SKM-1 (cell line): ENCODE data around the gene ACER1.
A peak's percentile ranks its signal among the peaks of the same experiment; 100 is the strongest.
"Not testable (repeated sequence)": the region's sequence is repeated elsewhere in the genome, so short reads cannot be mapped to it uniquely, and the experiment has no call there.

ENCODE experiments used
- DNase-seq: peaks from one replicate; lab custom pipeline; 2025; ENCODE audit not compliant: unreplicated experiment; lab: John Stamatoyannopoulos, UW

The ACER1 gene, protein sequence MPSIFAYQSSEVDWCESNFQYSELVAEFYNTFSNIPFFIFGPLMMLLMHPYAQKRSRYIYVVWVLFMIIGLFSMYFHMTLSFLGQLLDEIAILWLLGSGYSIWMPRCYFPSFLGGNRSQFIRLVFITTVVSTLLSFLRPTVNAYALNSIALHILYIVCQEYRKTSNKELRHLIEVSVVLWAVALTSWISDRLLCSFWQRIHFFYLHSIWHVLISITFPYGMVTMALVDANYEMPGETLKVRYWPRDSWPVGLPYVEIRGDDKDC

DNA sequence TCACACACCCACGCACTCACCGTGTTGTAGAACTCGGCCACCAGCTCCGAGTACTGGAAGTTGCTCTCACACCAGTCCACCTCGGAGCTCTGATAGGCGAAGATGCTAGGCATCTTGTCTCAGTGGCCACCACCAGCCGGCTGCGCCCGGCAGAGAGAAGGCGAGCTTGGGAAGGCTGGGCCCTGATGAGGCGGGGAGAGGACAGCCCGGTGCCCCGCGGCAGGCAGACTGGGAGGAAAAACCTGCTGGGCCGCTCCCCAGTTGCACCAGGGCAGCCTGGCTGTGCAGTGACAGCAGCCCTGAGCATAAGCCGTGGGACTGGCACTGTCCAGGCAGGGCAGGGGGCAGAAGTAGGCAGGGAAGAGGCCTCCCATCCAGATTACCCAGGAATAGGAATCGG lies at the start of gene ACER1:
TSS of gene ACER1 (minus strand) at position 174 of the 400 bp plus-strand sequence. CDS start at position 113, 61 bp downstream.
- DNase-seq: no peak

DNA sequence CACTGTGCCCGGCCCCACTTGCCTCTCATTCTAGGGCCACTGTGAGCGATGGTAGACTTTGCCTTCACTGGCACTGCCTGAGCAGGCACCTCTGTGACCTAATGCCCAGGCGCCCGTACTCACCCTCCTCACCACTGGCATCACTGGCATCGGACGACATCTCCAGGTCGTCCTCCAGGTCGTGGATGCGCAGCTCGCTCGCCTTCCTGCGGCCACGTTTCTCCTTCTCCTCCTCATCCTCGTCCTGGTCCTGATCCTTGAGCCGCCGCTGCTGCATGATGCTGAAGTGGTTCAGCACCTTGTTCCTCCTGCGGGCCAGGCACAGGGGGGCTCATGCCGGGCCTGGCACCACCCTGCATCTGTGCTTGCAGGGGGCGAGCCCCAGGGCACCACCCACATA lies 49.8 kb upstream of the ACER1 start:
- DNase-seq: no peak

DNA sequence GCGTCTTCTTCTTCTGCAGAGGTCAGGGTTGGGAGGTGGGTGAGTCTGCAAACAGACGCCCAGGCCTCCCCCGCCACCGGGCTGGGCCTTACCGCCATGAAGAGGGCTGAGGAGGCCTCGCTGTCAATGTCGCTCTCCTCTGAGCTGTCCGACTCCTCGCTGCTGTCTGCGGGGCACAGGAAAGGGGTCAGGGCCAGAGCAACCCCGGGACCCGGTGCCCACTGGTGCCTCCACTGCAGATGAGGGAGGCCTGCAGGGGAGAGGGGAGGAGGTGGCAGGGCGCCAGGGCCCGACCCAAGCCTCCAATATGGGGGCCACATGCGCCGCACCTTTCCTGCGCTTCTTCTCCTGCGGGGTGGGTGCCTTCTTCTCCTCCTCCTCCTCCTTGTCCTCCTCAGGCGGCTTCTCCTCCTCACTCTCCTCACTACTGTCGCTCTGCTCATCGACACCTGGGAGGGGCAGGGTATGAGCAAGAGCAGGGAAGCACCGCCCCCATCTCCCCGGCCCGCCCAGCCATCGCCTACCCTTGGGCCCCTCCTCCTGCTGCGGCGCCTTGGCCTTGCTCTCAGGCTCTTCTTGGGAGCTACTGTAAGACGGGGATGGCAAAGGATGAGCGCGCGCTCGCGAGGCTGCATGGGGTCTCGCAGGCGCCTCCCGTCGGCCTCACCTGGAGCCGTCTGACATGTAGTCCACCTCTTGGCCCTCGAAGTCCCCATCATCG lies 47.8 kb upstream of the ACER1 start:
- no peak for DNase-seq

DNA sequence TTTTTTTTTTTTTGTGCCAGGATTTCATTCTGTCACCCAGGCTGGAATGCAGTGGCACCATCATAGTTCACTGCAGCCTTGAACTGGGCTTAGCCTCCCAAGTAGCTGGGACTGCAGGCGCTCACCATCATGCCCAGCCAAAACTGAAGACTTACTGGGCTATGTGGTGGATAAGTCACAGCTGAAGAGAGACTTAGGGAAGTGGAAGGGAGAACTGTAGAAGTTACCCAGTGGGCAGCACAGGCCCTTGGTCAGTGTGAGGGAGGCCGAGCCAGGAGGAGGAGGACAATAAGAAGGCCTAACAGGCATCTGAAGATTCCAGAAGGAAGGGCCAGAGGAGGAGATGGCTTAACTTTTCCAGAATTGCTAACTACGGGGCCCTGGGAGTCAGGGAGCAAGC lies 46.3 kb upstream of the ACER1 start:
- no peak for DNase-seq

DNA sequence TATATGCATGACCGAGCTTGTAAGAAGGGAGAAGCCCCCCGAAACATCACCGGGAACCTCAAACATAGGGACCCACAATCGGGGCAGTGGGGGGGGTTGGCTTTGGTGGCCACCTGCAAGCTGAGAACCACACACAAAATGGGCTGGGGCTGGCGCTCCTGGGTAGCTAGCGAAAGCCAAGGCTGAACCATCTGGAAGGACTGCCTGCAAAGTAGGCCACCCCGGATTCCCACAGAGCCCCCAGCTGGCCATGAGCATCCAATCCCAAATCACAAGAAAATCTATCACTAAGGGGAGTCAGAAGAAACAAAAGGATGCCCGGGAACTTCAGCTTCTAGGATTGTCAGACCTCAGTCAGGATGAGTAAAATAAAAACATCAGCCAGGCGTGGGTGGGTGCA lies 45.1 kb upstream of the ACER1 start:
- DNase-seq: no peak

DNA sequence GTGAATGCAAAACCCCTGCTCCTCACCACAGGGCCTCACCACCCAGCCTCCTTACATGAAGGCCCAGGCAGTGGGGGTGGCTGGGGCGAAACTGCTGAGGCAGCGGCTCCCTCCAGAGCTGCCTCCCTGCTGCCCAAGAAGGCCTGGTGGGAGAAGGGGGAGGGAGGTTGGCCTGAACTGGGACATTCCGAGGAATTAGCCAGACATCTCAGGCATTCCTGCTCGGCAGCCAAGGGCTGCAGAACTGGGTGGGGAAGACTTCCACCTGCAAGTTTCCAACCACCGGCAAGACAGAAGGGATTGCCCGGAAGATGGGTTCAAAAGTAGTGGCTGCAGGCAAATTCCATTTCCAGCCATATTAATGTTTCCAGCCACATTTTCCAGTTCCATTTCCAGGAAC lies 44.6 kb upstream of the ACER1 start:
- no peak for DNase-seq

DNA sequence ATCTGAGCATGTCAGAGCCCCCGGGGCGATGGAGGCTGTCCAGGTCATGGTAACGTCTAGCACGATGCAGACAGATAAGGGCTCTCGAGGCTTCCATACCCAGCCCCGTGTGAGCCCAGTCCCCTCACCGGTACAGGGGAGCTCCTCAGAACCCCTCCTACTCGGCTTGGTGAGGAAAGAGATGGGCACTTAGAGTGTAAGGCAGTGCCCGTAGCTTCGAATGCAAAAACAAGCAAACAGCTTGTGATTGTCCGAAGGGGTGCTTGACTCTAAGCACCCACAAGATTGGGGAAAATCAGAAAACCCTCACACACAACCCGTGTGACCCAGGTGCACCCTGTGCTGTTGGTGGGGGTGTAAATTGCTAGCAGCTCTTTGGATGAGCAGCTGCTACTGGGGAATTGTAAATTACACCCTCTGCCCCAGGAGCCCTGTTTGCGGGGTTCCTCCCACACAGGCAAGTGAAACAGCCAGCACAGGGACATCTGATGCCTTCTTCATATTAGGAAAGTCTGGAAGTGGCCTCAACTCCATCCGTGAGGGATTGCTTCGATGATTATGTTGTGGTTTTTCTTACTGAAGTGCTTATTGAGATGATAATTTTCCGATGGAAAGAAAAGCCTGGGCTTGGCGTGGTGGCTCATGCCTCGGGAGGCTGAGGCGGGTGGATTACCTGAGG lies 43.2 kb upstream of the ACER1 start:
- DNase-seq: no peak

DNA sequence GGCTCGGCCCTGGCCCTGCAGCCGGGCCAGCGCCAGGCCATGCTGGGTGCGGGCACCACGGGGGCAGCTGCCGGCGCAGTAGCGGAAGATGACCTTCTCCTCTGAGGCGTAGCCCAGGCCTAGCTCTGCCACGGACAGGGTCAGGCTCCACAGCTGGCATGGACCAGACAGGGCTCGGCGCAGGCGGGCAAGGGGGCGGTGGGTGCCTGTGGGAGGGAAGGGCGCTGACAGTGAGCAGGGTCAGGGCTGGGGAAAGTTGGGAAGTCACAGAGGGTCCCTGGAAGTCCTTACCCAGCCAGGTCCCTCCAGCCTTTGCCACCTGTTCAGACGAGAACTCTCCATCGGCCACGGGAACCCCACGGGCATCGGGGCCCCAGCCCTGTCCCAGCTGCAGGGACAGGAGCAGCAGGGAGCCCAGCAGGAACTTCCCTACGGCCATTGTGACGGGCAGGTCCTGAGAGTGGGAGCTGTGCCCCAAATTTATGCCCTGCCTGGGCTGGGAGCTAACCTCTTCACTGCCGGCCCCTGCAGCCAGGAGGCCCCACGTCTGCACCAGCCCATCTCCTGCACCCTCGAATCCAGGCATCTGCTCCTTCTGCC lies 42.1 kb upstream of the ACER1 start, which contains the start of gene PSPN:
TSS of gene PSPN (minus strand) at position 523 of the 600 bp plus-strand sequence. CDS start at position 439, 84 bp downstream.
- no peak for DNase-seq

DNA sequence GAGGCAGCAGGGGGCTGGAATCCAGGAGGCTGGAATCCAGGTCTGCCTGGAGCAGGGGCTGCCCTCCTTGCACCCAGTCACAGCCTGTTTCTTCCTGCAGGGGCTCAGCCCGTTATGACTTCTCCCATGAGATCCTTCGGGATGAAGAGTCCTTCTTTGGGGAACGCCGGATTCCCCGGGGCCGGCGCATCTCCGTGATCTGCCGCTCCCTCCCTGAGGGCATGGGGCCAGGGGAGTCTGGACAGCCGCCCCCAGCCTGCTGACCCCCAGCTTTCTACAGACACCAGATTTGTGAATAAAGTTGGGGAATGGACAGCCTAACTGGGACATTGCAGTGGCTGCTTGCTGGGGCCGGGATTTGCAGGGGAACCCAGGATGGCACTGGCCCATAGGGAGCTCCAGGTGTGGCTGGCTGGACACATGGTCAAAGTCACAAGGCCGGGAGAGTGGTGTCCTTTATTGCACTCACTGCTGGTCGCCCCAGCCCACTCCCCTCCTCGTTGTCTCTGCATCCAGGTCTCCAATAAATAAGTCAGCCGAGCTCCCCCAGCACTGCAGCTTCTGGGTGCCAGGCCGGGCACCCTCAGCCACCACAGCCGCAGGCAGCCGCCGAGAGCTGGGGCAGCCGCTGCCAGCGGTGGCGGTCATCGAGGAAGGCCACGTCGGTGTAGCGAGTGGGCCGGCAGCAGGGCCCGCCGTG lies 41.4 kb upstream of the ACER1 start:
- DNase-seq: no peak

DNA sequence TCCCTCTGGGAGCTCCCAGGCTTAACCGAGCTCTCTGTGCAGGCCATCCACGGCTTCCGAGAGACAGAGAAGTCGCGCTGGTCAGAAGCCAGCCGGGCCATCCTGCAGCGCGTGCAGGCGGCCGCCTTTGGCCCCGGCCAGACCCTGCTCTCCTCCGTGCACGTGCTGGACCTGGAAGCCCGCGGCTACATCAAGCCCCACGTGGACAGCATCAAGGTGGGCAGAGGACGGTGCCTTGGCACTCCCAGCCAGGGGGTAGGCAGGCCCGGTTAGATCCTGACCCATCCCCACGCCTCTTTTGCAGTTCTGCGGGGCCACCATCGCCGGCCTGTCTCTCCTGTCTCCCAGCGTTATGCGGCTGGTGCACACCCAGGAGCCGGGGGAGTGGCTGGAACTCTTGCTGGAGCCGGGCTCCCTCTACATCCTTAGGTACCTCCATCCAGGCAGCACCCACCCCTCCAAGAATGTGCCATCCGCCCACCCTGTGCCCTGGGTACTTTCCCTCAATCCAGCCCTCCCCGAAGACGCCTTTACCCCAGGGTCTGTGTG lies 40.8 kb upstream of the ACER1 start:
- no peak for DNase-seq

DNA sequence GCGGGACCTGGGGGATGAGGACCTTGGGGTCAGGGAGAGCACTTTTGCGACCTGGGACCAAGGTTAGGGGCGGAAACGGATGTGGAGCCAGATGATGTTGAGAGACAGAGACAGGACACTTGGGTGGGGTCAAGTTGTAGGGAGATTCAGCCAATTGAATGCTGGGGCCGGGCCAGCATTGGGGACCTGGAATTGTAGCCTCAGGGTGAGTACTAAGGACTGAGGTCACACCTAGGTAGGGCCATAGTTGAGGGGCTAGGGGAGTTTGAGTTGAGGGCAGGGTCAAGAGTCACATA lies 40.3 kb upstream of the ACER1 start:
- DNase-seq: no peak

DNA sequence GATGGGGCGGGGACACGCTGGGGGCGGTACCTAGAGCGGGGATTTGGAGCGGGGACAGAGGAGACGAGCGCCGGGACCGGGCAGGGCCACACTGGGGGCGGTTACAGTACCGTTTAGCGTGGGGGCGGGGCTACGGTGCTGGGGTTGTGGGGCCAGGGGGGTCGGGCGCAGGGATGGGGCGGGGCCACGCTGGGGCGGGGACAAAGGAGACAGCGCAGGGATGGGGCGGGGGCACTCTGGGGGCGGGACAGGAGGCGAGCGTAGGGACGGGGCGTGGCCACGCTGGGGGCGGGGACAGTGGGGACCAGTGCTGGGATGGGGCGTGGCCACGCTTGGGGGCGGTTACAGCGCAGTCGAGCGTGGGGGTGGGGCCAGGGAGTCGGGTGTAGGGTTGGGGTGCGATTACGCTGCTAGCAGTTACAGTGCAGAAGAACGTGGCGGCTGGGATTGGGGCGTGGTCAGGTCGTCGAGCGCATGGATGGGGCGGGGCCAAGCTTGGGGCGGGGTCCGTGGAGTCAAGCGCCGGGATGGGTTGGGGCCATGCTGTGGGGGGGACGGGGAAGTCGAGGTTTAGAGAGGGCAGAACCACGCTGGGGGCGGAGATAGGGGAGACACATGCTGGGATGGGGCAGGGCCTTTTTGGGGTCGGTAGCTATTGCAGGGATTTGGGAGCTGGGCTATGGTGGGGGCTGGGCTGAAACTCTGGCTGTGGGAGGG lies 39.8 kb upstream of the ACER1 start:
- peak; percentile 97 for DNase-seq

DNA sequence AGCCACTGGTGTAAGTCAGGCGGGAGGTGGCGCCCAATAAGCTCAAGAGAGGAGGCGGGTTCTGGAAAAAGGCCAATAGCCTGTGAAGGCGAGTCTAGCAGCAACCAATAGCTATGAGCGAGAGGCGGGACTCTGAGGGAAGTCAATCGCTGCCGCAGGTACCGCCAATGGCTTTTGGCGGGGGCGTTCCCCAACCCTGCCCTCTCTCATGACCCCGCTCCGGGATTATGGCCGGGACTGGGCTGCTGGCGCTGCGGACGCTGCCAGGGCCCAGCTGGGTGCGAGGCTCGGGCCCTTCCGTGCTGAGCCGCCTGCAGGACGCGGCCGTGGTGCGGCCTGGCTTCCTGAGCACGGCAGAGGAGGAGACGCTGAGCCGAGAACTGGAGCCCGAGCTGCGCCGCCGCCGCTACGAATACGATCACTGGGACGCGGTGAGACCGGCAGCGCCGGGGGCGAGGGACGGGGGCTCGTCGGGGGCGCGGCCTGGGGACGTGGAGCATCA lies 39.2 kb upstream of the ACER1 start, which contains the start of gene ALKBH7:
TSS of gene ALKBH7 (plus strand) at position 201 of the 502 bp plus-strand sequence. CDS start at position 228, 27 bp downstream.
- peak; percentile 96 for DNase-seq

DNA sequence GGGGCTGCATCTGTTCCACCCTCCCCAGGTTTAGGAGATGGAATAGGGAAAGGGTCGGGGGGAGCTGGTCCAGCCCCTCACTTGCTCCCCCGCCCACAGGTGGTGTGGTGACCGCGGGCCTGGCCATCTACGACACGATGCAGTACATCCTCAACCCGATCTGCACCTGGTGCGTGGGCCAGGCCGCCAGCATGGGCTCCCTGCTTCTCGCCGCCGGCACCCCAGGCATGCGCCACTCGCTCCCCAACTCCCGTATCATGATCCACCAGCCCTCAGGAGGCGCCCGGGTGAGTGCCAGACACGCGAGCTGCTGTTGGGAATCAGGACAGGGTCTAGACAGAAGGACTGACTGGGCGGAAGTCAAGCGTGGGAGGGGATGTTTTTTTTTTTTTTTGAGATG lies 30.9 kb upstream of the ACER1 start:
- no peak for DNase-seq

DNA sequence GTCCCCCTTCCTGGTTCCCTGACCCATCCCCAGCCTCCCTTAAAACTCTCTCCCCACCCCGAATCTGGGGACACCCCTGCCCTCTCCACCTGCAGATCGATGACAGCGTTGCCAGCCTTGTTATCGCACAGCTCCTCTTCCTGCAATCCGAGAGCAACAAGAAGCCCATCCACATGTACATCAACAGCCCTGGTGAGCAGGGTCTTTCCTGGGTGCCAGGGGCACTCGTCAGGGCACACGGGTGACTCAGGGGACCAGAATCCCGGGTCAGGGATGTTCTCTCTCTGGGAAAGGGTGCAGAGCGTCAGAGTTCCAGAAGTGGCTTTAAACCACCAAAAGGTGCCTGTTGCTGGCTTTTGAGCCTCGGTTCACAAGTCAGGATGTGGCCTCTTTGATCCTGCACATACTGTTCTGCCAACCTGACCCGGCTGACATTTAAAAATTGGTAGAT lies 29.0 kb upstream of the ACER1 start:
- DNase-seq: no peak

DNA sequence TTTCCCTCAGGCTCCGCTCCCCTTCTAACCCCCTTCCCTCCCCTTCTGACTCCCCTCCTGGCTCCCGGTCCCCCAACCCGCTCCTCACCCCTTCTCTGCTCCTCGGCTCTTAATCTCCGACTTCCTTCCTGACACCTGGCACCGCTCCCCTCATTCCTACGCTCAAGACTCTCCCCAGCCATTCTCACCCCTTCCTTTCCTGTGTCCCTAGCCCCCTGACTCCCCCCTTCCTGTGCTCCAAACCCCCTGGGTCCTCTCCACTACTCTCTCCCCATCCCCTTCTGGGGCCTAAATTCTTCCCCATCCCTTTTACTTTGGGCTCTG lies 28.6 kb upstream of the ACER1 start:
- no peak for DNase-seq

DNA sequence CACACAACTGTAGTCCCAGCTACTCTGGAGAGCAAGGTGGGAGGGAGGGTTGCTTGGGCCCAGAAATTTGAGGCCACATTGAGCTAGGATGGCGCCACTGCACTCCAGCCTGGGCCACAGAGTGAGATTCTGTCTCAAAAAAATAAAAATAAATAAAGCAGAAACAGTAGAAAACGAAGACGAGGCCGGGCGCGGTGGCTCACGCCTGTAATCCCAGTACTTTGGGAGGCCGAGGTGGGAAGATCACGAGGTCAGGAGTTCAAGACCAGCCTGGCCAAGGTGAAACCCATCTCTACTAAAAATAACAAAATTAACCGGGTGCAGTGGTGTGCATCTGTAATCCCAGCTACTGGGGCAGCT lies 27.4 kb upstream of the ACER1 start:
- not testable (repeated sequence) for DNase-seq

DNA sequence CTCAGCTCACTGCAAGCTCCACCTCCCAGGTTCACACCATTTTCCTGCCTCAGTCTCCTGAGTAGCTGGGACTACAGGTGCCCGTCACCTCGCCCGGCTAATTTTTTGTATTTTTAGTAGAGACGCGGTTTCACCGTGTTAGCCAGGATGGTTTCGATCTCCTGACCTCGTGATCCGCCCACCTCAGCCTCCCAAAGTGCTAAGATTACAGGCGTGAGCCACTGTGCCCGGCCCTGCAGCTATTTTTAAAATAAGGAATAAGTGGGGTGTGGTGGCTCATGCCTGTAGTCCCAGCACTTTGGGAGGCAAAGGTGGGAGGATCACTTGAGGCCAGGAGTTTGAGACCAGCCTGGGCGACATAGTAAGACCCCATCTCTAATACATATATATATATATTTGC lies 27.0 kb upstream of the ACER1 start:
- DNase-seq: not testable (repeated sequence)

DNA sequence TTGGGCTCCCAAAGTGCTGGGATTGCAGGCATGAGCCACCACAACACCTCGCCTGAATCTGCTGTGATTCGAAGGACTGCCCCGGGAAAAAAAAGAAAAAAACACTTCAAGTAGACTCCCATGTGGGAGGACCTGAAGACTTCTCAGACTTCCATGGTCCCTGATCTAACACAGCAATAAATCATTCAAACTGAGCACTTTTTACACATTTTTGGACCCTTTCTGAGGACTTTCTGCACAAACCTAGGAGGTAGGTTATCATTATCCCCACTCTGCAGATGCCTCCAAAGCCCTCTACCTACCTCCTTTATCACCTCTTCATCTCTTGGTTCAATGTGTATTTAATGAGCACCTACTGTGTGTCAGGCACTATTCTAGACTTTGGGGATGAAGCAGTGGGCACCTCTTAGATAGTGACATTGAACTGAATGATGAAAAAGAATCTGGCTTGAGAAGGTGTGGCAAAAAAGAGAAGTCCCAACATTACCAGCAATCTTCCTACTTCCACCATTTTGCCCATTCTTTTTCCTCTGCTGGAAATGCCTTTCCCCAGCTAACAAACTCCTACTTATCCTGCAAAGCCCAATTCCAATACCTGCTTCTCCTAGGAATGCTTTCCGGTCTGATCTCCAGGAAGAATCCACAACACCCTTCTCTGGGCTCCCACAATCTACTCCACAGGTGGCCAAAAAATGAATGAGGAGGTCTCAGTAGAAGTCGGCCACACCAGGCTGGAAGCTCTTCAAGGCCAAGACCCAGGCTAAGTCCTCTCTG lies 26.3 kb upstream of the ACER1 start:
- no peak for DNase-seq
